GM23338 (cell line): ENCODE data around the gene HIVEP3. TPM values are rescaled to one million over a fixed set of nuclear protein-coding genes. Genes with fewer than 3 reads are reported as not detected.

Experiments used
- ATAC-seq: fragments of 200-7000 bp; cut with Tn5 transposase; 3 replicates; pipeline ENCODE4 v1.9.1; 2020
- DNase-seq: peaks from one replicate; pipeline ENCODE4 v3.0.0-alpha.2; 2015; ENCODE audit warnings: low spot score
- H2AFZ ChIP-seq: fragments of 200-600 bp; sonication (generic); 2 replicates; pipeline ENCODE4 v1.8.0; 2016; ENCODE audit warnings: antibody characterized with exemption, mild to moderate bottlenecking, moderate library complexity
- H3F3A ChIP-seq: fragments of 200-600 bp; sonication (generic); replicated peaks from 2 replicates; pipeline ENCODE4 v1.8.0; 2017; ENCODE audit warnings: antibody characterized with exemption, mixed run types, low read depth
- H3K27ac ChIP-seq: fragments of 200-600 bp; sonication (generic); 2 replicates; pipeline ENCODE4 v1.6.1; 2016; ENCODE audit warnings: low read depth
- H3K27me3 ChIP-seq: fragments of 200-600 bp; sonication (generic); 2 replicates; pipeline ENCODE4 v1.8.0; 2016; ENCODE audit warnings: mild to moderate bottlenecking, mixed run types, moderate library complexity; ENCODE audit not compliant: insufficient read depth
- H3K36me3 ChIP-seq: fragments of 200-600 bp; sonication (generic); 2 replicates; pipeline ENCODE4 v1.8.0; 2016; ENCODE audit warnings: mild to moderate bottlenecking; ENCODE audit not compliant: insufficient read depth
- H3K4me1 ChIP-seq: fragments of 200-600 bp; sonication (generic); 2 replicates; pipeline ENCODE4 v1.8.0; 2016; ENCODE audit warnings: mild to moderate bottlenecking, moderate library complexity; ENCODE audit not compliant: insufficient read depth
- H3K4me2 ChIP-seq: fragments of 200-600 bp; sonication (generic); 2 replicates; pipeline ENCODE4 v1.7.1; 2017; ENCODE audit warnings: mixed run types
- H3K4me3 ChIP-seq: fragments of 200-600 bp; sonication (generic); 2 replicates; pipeline ENCODE4 v1.6.1; 2016; ENCODE audit warnings: mixed run types
- H3K79me2 ChIP-seq: fragments of 200-600 bp; sonication (generic); replicated peaks from 2 replicates; pipeline ENCODE4 v1.8.0; 2017; ENCODE audit warnings: mild to moderate bottlenecking; ENCODE audit not compliant: insufficient read depth
- H3K9me2 ChIP-seq: fragments of 200-600 bp; sonication (generic); 2 replicates; pipeline ENCODE4 v1.8.0; 2017; ENCODE audit not compliant: insufficient read depth
- H4K20me1 ChIP-seq: fragments of 200-600 bp; sonication (generic); replicated peaks from 2 replicates; pipeline ENCODE4 v1.8.0; 2017; ENCODE audit warnings: mild to moderate bottlenecking; ENCODE audit not compliant: insufficient read depth
- H3K27ac Mint-ChIP-seq: 2 replicates; pipeline ENCODE4 v1.8.0; 2020; ENCODE audit warnings: inconsistent platforms, mild to moderate bottlenecking, moderate library complexity, mixed read lengths
- H3K27me3 Mint-ChIP-seq: 3 replicates; pipeline ENCODE4 v1.8.0; 2022; ENCODE audit warnings: low read depth, mild to moderate bottlenecking, moderate library complexity, mixed read lengths, inconsistent platforms; ENCODE audit not compliant: insufficient read depth, poor library complexity
- H3K36me3 Mint-ChIP-seq: 3 replicates; pipeline ENCODE4 v1.8.0; 2021; ENCODE audit warnings: low read depth, mild to moderate bottlenecking, inconsistent platforms, moderate library complexity, mixed read lengths
- H3K4me1 Mint-ChIP-seq: 3 replicates; pipeline ENCODE4 v1.8.0; 2020; ENCODE audit warnings: mild to moderate bottlenecking, inconsistent platforms, mixed read lengths
- H3K4me3 Mint-ChIP-seq: 3 replicates; pipeline ENCODE4 v1.8.0; 2021; ENCODE audit warnings: moderate library complexity, mild to moderate bottlenecking, inconsistent platforms, mixed read lengths
- H3K9me3 Mint-ChIP-seq: 3 replicates; pipeline ENCODE4 v1.8.0; 2020; ENCODE audit warnings: moderate library complexity, mild to moderate bottlenecking, inconsistent platforms, mixed read lengths
- CREB1 ChIP-seq: fragments of 250-450 bp; sonication (Bioruptor Pico); IDR thresholded peaks from 2 replicates; pipeline ENCODE4 v1.5.0; 2020; ENCODE audit warnings: low read depth, mild to moderate bottlenecking, moderate library complexity
- CTCF ChIP-seq, 2 experiments: fragments of 200-600 bp in 1 of 2; sonication (generic) in 1 of 2; conservative IDR thresholded peaks; 2 replicates each; pipeline versions ENCODE4 v1.5.1 to v1.6.1; 2016 to 2017; ENCODE audit warnings: antibody characterized with exemption in 2 of 2, low read depth in 2 of 2, mild to moderate bottlenecking in 2 of 2, moderate library complexity in 1 of 2
- ETS1 ChIP-seq: IDR thresholded peaks from 2 replicates; pipeline ENCODE4 v1.6.1; 2016; ENCODE audit warnings: antibody characterized with exemption
- EZH2 ChIP-seq: fragments of 200-600 bp; sonication (generic); IDR thresholded peaks from one replicate; pipeline ENCODE4 v1.8.0; 2017; ENCODE audit warnings: antibody characterized with exemption, mild to moderate bottlenecking, low read depth; ENCODE audit not compliant: unreplicated experiment
- EZH2phosphoT487 ChIP-seq: fragments of 200-600 bp; sonication (generic); IDR thresholded peaks from one replicate; pipeline ENCODE4 v1.8.1; 2018; ENCODE audit warnings: antibody characterized with exemption; ENCODE audit not compliant: unreplicated experiment
- JUNB ChIP-seq: IDR thresholded peaks from one replicate; pipeline ENCODE4 v1.6.1; 2016; ENCODE audit warnings: antibody characterized with exemption; ENCODE audit not compliant: unreplicated experiment
- NANOG ChIP-seq: IDR thresholded peaks from 2 replicates; pipeline ENCODE4 v1.6.1; 2016; ENCODE audit warnings: antibody characterized with exemption, borderline replicate concordance
- POLR2AphosphoS5 ChIP-seq: IDR thresholded peaks from 2 replicates; pipeline ENCODE4 v1.6.1; 2016; ENCODE audit warnings: antibody characterized with exemption, low read depth
- REST ChIP-seq: IDR thresholded peaks from one replicate; pipeline ENCODE4 v1.6.1; 2018; ENCODE audit warnings: antibody characterized with exemption; ENCODE audit not compliant: unreplicated experiment
- STAT1 ChIP-seq: IDR thresholded peaks from one replicate; pipeline ENCODE4 v1.6.1; 2016; ENCODE audit warnings: antibody characterized with exemption; ENCODE audit not compliant: unreplicated experiment
- ZNF114 ChIP-seq: fragments of 250-450 bp; sonication (Bioruptor Pico); IDR thresholded peaks from 2 replicates; pipeline ENCODE4 v1.5.0; 2020; ENCODE audit warnings: mild to moderate bottlenecking, moderate library complexity
- polyA plus RNA-seq: library from polyadenylated mRNA; unstranded; fragments of >200 nt; fragmentation: Nextera tagmentation; extraction: Ambion mirVana; gene quantifications from 2 replicates; pipeline ENCODE4 v1.2.1, GENCODE V29; 2016
- total RNA-seq: library from RNA; depleted of rRNA; stranded (reverse); fragments of >200 nt; shearing (Covaris generic); gene quantifications from 2 replicates; pipeline ENCODE4 v1.2.3, GENCODE V29; 2014

HIVEP3 gene
- total and polyA plus RNA-seq, 2 experiments from 2014 or later, result 0.14 to 0.24 TPM

- Mint-ChIP-seq H3K9me3 (no peaks in the 10 kb centered on the region), H3K4me1 (peaks cover 18% of the 10 kb centered on the region), H3K4me3 (no peak overlapping the region), H3K36me3 (no peaks in the 10 kb centered on the region), H3K27me3 (peaks cover 4% of the 10 kb centered on the region), H3K27ac (no peak overlapping the region)
- Histone ChIP-seq H4K20me1 (no peaks in the 10 kb centered on the region), H3K79me2 (no peaks in the 10 kb centered on the region), H3K36me3 (no peaks in the 10 kb centered on the region), H3K4me2 (no peak overlapping the region), H3K9me2 (no peaks in the 10 kb centered on the region), H3K27ac (no peak overlapping the region), H2AFZ (no peak overlapping the region), H3K27me3 (no peaks in the 10 kb centered on the region), H3F3A (no peaks in the 10 kb centered on the region), H3K4me1 (peaks cover 6% of the 10 kb centered on the region), H3K4me3 (no peak overlapping the region)
- TF ChIP-seq CTCF (conservative IDR thresholded peaks at IDR 0.05; ENCODE audit: low read depth in 2 of 2) (no peak), EZH2 (no peak), STAT1 (no peak), ETS1 (no peak)
- ATAC-seq, result no peak
- no peak for DNase-seq
These were observed 437.5 kb downstream of the HIVEP3 start for GRCh38 chr1:41481109-41481775.

GRCh38 chr1:41480204-41481108, 438.3 kb downstream of the HIVEP3 start:
- Histone ChIP-seq H3F3A (no peaks in the 10 kb centered on the region), H4K20me1 (no peaks in the 10 kb centered on the region), H3K27me3 (no peaks in the 10 kb centered on the region), H2AFZ (no peak overlapping the region), H3K9me2 (no peaks in the 10 kb centered on the region), H3K4me2 (no peak overlapping the region), H3K27ac (no peak overlapping the region), H3K79me2 (no peaks in the 10 kb centered on the region), H3K4me3 (no peak overlapping the region), H3K36me3 (no peaks in the 10 kb centered on the region), H3K4me1 (no peaks in the 10 kb centered on the region; the same call in 1 of the 2 replicates)
- Mint-ChIP-seq H3K4me1 (peaks cover 17% of the 10 kb centered on the region), H3K27me3 (peaks cover 5% of the 10 kb centered on the region), H3K4me3 (no peak overlapping the region), H3K9me3 (no peaks in the 10 kb centered on the region), H3K27ac (no peak overlapping the region), H3K36me3 (no peaks in the 10 kb centered on the region)
- DNase-seq (no peak), ATAC-seq (no peak)
- TF ChIP-seq ZNF114 (no peak), EZH2 (no peak), POLR2AphosphoS5 (no peak), NANOG (no peak), EZH2phosphoT487 (no peak), ETS1 (no peak), STAT1 (no peak), JUNB (no peak), REST (no peak), CREB1 (CRISPR knock-in tag) (no peak)
